ENCODE results near the gene SLC18B1. TPM values are rescaled to one million over a fixed set of nuclear protein-coding genes. Genes with fewer than 3 reads are reported as not detected.
A peak's percentile ranks its signal among the peaks of the same experiment; 100 is the strongest.

The SLC18B1 gene
- total and polyA plus RNA-seq, 2 of the 13 experiments (the other 11 are each of a cell fraction or from before 2014, with no cell fraction given) = 11.4 to 13.8 TPM

DNA sequence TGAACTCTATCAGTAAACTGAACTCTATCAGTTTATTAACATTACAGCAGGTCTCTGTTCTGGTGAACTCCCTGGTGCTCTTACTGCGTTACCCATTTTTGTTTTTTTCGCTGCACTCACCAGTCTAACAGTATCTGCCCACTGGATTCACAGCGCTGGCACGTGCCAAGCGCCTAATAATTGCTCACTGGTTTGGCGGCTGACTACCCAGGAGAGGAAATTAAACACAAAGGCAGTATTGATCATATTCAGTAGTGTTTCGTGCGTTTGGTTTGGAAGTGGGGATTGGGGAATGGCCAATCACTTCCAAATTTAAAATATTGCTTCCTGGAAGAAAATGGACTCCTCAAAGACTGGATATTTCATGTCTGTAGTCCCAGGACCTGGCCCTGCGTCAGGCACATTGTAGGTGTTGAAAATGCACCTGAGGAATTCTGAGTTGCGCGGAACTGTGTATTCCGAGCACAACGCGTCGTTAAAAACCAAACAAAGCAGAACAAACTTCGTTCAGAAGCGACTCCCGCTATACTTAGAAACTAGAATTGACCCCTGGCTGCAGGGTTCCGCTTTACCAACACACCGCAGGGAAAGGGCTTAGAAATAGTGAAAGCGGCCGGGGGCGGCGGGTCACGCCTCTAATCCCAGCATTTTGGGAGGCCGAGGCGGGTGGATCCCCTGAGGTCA, 14.9 kb upstream of the SLC18B1 start (continued):
- TF ChIP-seq, protein P1, sequence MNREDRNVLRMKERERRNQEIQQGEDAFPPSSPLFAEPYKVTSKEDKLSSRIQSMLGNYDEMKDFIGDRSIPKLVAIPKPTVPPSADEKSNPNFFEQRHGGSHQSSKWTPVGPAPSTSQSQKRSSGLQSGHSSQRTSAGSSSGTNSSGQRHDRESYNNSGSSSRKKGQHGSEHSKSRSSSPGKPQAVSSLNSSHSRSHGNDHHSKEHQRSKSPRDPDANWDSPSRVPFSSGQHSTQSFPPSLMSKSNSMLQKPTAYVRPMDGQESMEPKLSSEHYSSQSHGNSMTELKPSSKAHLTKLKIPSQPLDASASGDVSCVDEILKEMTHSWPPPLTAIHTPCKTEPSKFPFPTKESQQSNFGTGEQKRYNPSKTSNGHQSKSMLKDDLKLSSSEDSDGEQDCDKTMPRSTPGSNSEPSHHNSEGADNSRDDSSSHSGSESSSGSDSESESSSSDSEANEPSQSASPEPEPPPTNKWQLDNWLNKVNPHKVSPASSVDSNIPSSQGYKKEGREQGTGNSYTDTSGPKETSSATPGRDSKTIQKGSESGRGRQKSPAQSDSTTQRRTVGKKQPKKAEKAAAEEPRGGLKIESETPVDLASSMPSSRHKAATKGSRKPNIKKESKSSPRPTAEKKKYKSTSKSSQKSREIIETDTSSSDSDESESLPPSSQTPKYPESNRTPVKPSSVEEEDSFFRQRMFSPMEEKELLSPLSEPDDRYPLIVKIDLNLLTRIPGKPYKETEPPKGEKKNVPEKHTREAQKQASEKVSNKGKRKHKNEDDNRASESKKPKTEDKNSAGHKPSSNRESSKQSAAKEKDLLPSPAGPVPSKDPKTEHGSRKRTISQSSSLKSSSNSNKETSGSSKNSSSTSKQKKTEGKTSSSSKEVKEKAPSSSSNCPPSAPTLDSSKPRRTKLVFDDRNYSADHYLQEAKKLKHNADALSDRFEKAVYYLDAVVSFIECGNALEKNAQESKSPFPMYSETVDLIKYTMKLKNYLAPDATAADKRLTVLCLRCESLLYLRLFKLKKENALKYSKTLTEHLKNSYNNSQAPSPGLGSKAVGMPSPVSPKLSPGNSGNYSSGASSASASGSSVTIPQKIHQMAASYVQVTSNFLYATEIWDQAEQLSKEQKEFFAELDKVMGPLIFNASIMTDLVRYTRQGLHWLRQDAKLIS (CRISPR knock-in tag; IDR thresholded peaks at IDR 0.05) = no peak
- TF ChIP-seq ELF3 (CRISPR knock-in tag; IDR thresholded peaks at IDR 0.05) = 0 out of 2 replicates have a peak, but pooled peaks have one; percentile 43
- TF ChIP-seq GTF2F1 (IDR thresholded peaks at IDR 0.05; ENCODE audit: low read length) = no peak
- TF ChIP-seq ZNF720 (CRISPR knock-in tag; IDR thresholded peaks at IDR 0.05) = no peak
- TF ChIP-seq TGIF2 (CRISPR knock-in tag; IDR thresholded peaks at IDR 0.05) = peak; percentile 35; the same call in 1 of the 2 replicates
- TF ChIP-seq CREB1 (IDR thresholded peaks at IDR 0.05) = no peak
- TF ChIP-seq CREB1 (CRISPR knock-in tag; IDR thresholded peaks at IDR 0.05) = no peak
- TF ChIP-seq, protein P2, sequence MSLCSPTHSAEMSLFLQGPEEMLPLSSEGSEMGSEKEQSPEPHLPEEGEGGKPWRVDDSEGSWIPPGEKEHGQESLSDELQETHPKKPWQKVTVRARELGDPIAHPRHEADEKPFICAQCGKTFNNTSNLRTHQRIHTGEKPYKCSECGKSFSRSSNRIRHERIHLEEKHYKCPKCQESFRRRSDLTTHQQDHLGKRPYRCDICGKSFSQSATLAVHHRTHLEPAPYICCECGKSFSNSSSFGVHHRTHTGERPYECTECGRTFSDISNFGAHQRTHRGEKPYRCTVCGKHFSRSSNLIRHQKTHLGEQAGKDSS (CRISPR knock-in tag; IDR thresholded peaks at IDR 0.05; ENCODE audit: borderline replicate concordance, low read depth) = no peak
- TF ChIP-seq CBX5 (CRISPR knock-in tag; IDR thresholded peaks at IDR 0.05; ENCODE audit: borderline replicate concordance) = no peak
- TF ChIP-seq SP5 (CRISPR knock-in tag; IDR thresholded peaks at IDR 0.05; ENCODE audit: borderline replicate concordance, low read depth) = no peak
- peak; percentile 28; the same call in 1 of the 2 replicates for TF ChIP-seq KLF9 (CRISPR knock-in tag; IDR thresholded peaks at IDR 0.05; ENCODE audit: low read depth)
- TF ChIP-seq ZNF563 (CRISPR knock-in tag; IDR thresholded peaks at IDR 0.05) = no peak; the same call in 1 of the 2 replicates
- TF ChIP-seq NR2C2 (CRISPR knock-in tag; IDR thresholded peaks at IDR 0.05; ENCODE audit: borderline replicate concordance) = no peak
- TF ChIP-seq RELA (CRISPR knock-in tag; IDR thresholded peaks at IDR 0.05) = no peak
- no peak for TF ChIP-seq AKAP8 (CRISPR knock-in tag; IDR thresholded peaks at IDR 0.05)
- 0 out of 2 replicates have a peak, but pooled peaks have one; percentile 40 for TF ChIP-seq POGZ (CRISPR knock-in tag; IDR thresholded peaks at IDR 0.05)
- TF ChIP-seq KDM5A (IDR thresholded peaks at IDR 0.05; ENCODE audit: borderline replicate concordance, low read length) = no peak; the same call in 1 of the 2 replicates
- TF ChIP-seq ZNF34 (CRISPR knock-in tag; IDR thresholded peaks at IDR 0.05; ENCODE audit: borderline replicate concordance) = no peak
- TF ChIP-seq, protein P3, sequence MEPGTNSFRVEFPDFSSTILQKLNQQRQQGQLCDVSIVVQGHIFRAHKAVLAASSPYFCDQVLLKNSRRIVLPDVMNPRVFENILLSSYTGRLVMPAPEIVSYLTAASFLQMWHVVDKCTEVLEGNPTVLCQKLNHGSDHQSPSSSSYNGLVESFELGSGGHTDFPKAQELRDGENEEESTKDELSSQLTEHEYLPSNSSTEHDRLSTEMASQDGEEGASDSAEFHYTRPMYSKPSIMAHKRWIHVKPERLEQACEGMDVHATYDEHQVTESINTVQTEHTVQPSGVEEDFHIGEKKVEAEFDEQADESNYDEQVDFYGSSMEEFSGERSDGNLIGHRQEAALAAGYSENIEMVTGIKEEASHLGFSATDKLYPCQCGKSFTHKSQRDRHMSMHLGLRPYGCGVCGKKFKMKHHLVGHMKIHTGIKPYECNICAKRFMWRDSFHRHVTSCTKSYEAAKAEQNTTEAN (CRISPR knock-in tag; conservative IDR thresholded peaks at IDR 0.05) = 0 out of 2 replicates have a peak, but pooled peaks have one; percentile 16
- no peak for TF ChIP-seq SMARCE1 (IDR thresholded peaks at IDR 0.05; ENCODE audit: borderline replicate concordance)
- TF ChIP-seq ZNF10 (CRISPR knock-in tag; IDR thresholded peaks at IDR 0.05; ENCODE audit: borderline replicate concordance, low read depth) = no peak
- TF ChIP-seq, protein P4, sequence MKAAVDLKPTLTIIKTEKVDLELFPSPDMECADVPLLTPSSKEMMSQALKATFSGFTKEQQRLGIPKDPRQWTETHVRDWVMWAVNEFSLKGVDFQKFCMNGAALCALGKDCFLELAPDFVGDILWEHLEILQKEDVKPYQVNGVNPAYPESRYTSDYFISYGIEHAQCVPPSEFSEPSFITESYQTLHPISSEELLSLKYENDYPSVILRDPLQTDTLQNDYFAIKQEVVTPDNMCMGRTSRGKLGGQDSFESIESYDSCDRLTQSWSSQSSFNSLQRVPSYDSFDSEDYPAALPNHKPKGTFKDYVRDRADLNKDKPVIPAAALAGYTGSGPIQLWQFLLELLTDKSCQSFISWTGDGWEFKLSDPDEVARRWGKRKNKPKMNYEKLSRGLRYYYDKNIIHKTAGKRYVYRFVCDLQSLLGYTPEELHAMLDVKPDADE (CRISPR knock-in tag; IDR thresholded peaks at IDR 0.05) = peak; percentile 67; the same call in 1 of the 2 replicates
- no peak for TF ChIP-seq TCF7 (IDR thresholded peaks at IDR 0.05; ENCODE audit: low read depth)
- TF ChIP-seq ZSCAN25 (CRISPR knock-in tag; IDR thresholded peaks at IDR 0.05) = no peak

Data from HepG2 (cell line).